Measurements from ENCODE around the gene TXNDC5. TPM values are rescaled to one million over a fixed set of nuclear protein-coding genes. Genes with fewer than 3 reads are reported as not detected.

The TXNDC5 gene
- total and polyA plus RNA-seq, 2 of the 13 experiments (the other 11 are each of a cell fraction or from before 2014, with no cell fraction given): 287 to 578 TPM

DNA sequence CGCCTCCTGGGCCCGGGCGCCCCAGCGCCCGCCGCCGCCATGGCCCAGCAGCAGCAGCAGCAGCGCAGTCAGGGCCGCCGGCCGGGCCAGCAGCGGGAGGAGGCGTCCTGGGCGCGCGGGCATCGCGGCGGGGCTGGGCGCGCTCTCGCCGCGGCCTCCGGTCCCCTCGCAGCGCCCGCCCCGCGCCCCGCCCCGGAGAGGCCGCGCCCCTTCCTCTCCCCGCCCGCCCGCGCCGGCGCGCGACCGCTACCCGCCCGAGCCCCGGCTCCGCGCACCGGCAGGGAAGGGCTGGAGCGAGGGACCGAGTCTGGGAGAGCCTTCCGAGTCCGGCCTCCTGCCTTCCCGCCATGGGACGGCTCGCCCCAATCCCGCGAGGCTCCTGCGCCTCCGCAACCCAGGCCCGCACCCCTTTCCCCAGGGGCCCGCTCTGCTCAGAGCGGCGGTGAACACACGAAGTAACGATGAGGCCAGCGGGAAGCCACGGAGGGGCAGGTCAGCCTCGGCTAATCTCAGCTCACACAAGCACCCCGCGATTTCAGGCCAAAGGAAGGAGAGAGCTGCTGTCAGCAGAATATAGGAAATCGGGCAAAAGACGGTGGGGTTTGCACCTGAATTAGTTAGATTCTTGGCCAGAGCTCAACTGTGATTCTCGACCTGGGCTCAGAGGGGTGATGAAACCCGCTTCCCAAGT lies at the start of gene TXNDC5 (continued):
- peak; percentile 49 for TF ChIP-seq ARID5B (CRISPR knock-in tag; IDR thresholded peaks at IDR 0.05)
- TF ChIP-seq ATM (IDR thresholded peaks at IDR 0.05; ENCODE audit: borderline replicate concordance): no peak
- TF ChIP-seq ZNF766 (CRISPR knock-in tag; IDR thresholded peaks at IDR 0.05; ENCODE audit: borderline replicate concordance): no peak
- TF ChIP-seq ZSCAN30 (CRISPR knock-in tag; IDR thresholded peaks at IDR 0.05): no peak
- no peak for TF ChIP-seq ZNF143 (CRISPR knock-in tag; IDR thresholded peaks at IDR 0.05)
- no peak for TF ChIP-seq GLI4 (CRISPR knock-in tag; IDR thresholded peaks at IDR 0.05; ENCODE audit: borderline replicate concordance)
- TF ChIP-seq MAZ (IDR thresholded peaks at IDR 0.05; ENCODE audit: borderline replicate concordance, low read depth, low read length): no peak; the same call in 1 of the 2 replicates
- TF ChIP-seq MAZ (CRISPR knock-in tag; IDR thresholded peaks at IDR 0.05; ENCODE audit: low read depth): peak; percentile 90
- no peak for TF ChIP-seq ZNF75D (CRISPR knock-in tag; IDR thresholded peaks at IDR 0.05; ENCODE audit: borderline replicate concordance)
- TF ChIP-seq, protein P1, sequence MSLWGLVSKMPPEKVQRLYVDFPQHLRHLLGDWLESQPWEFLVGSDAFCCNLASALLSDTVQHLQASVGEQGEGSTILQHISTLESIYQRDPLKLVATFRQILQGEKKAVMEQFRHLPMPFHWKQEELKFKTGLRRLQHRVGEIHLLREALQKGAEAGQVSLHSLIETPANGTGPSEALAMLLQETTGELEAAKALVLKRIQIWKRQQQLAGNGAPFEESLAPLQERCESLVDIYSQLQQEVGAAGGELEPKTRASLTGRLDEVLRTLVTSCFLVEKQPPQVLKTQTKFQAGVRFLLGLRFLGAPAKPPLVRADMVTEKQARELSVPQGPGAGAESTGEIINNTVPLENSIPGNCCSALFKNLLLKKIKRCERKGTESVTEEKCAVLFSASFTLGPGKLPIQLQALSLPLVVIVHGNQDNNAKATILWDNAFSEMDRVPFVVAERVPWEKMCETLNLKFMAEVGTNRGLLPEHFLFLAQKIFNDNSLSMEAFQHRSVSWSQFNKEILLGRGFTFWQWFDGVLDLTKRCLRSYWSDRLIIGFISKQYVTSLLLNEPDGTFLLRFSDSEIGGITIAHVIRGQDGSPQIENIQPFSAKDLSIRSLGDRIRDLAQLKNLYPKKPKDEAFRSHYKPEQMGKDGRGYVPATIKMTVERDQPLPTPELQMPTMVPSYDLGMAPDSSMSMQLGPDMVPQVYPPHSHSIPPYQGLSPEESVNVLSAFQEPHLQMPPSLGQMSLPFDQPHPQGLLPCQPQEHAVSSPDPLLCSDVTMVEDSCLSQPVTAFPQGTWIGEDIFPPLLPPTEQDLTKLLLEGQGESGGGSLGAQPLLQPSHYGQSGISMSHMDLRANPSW (CRISPR knock-in tag; IDR thresholded peaks at IDR 0.05; ENCODE audit: borderline replicate concordance): no peak
- TF ChIP-seq RAD21 (CRISPR knock-in tag; IDR thresholded peaks at IDR 0.05): no peak
- no peak for TF ChIP-seq MYNN (CRISPR knock-in tag; IDR thresholded peaks at IDR 0.05; ENCODE audit: low read depth)
- no peak for TF ChIP-seq U2AF1 (optimal IDR thresholded peaks at IDR 0.05; ENCODE audit: low read depth, low read length)
- TF ChIP-seq, protein P2, sequence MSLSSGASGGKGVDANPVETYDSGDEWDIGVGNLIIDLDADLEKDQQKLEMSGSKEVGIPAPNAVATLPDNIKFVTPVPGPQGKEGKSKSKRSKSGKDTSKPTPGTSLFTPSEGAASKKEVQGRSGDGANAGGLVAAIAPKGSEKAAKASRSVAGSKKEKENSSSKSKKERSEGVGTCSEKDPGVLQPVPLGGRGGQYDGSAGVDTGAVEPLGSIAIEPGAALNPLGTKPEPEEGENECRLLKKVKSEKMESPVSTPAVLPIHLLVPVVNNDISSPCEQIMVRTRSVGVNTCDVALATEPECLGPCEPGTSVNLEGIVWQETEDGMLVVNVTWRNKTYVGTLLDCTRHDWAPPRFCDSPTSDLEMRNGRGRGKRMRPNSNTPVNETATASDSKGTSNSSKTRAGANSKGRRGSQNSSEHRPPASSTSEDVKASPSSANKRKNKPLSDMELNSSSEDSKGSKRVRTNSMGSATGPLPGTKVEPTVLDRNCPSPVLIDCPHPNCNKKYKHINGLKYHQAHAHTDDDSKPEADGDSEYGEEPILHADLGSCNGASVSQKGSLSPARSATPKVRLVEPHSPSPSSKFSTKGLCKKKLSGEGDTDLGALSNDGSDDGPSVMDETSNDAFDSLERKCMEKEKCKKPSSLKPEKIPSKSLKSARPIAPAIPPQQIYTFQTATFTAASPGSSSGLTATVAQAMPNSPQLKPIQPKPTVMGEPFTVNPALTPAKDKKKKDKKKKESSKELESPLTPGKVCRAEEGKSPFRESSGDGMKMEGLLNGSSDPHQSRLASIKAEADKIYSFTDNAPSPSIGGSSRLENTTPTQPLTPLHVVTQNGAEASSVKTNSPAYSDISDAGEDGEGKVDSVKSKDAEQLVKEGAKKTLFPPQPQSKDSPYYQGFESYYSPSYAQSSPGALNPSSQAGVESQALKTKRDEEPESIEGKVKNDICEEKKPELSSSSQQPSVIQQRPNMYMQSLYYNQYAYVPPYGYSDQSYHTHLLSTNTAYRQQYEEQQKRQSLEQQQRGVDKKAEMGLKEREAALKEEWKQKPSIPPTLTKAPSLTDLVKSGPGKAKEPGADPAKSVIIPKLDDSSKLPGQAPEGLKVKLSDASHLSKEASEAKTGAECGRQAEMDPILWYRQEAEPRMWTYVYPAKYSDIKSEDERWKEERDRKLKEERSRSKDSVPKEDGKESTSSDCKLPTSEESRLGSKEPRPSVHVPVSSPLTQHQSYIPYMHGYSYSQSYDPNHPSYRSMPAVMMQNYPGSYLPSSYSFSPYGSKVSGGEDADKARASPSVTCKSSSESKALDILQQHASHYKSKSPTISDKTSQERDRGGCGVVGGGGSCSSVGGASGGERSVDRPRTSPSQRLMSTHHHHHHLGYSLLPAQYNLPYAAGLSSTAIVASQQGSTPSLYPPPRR (CRISPR knock-in tag; IDR thresholded peaks at IDR 0.05; ENCODE audit: borderline replicate concordance): peak; percentile 7; the same call in 1 of the 2 replicates

Measured in HepG2 (cell line).